GM12872 (cell line): ENCODE results near the gene TARBP2.

ENCODE experiments used
- TF ChIP-seq, protein P1 (sequence below): IDR thresholded peaks from 3 replicates; pipeline ENCODE4 v1.5.1; 2011; ENCODE audit warnings: low read depth, mild to moderate bottlenecking, low read length, moderate library complexity; ENCODE audit not compliant: insufficient read depth

TARBP2 gene

DNA sequence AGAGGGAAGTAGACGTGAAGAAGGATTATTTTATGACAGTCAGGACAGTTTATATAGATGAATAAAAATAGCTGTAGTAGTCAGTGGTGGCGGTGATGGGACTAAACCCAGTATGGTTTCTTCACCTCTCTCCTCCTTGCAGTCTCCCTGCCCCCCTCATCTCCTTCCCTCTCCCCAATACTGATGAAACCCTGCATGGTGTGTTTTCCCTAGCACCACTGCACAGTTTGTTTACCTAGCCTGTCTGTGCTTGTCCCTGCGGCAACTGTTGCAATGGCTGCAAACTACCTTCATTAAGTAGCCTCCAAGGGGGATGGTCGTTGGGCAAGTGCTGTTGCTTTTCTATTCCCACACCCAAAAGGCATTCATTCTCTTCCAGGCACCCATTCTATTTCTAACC, 34.4 kb upstream of the TARBP2 start:
- TF ChIP-seq, protein P1, sequence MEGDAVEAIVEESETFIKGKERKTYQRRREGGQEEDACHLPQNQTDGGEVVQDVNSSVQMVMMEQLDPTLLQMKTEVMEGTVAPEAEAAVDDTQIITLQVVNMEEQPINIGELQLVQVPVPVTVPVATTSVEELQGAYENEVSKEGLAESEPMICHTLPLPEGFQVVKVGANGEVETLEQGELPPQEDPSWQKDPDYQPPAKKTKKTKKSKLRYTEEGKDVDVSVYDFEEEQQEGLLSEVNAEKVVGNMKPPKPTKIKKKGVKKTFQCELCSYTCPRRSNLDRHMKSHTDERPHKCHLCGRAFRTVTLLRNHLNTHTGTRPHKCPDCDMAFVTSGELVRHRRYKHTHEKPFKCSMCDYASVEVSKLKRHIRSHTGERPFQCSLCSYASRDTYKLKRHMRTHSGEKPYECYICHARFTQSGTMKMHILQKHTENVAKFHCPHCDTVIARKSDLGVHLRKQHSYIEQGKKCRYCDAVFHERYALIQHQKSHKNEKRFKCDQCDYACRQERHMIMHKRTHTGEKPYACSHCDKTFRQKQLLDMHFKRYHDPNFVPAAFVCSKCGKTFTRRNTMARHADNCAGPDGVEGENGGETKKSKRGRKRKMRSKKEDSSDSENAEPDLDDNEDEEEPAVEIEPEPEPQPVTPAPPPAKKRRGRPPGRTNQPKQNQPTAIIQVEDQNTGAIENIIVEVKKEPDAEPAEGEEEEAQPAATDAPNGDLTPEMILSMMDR: no peak

DNA sequence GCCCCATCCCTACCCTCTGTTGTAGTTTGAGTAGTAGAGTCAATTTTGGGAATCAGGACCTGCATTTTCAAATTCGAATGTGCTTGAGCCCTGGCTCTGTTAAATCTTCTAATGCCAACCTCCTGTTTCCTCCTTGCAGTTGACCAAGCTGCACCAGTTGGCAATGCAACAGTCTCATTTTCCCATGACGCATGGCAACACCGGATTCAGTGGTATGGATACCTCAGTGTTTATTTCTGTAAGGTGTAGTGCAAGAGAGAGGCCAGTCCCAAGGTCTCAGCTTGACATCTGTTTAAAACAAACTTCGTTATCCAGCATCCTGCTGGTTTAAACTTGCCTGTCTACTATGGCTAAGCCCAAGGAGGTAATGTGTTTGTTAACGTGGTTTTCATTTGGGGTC, 34.0 kb upstream of the TARBP2 start:
- TF ChIP-seq, protein P1: no peak

DNA sequence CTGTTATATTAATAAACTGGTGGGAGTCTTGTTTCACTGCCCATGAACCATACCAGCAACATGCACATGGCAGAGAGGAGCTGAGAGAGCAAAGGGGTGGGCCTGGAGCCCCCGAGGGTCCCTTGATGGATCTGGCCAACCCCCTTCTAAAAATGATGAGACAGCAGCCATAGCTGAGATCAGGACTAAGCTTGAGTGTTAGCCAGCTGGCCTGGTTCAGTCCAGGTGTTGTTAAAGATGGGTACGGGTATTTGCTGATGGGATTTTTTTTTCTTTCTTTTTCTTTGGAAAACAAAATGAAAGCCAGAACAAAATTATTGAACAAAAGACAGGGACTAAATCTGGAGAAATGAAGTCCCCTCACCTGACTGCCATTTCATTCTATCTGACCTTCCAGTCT, 33.2 kb upstream of the TARBP2 start:
- TF ChIP-seq, protein P1: no peak

DNA sequence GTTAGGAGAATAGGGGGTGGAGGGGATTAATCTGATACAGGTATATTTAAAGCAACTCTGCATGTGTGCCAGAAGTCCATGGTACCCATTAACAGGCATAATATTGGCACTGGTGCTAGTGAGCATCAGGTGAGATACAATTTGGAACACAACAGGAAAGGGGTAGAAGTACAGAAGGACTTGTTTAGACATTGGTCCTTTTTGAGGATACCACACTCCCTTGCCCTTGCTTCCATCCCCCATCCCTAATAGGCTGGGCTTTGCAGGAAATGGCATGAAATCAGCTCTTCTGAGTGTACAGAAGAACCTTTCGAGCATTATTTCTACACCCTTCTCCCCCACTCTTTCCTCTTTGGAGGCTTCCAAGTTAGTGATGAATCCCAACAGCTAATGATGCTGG, 32.8 kb upstream of the TARBP2 start:
- TF ChIP-seq, protein P1: no peak

DNA sequence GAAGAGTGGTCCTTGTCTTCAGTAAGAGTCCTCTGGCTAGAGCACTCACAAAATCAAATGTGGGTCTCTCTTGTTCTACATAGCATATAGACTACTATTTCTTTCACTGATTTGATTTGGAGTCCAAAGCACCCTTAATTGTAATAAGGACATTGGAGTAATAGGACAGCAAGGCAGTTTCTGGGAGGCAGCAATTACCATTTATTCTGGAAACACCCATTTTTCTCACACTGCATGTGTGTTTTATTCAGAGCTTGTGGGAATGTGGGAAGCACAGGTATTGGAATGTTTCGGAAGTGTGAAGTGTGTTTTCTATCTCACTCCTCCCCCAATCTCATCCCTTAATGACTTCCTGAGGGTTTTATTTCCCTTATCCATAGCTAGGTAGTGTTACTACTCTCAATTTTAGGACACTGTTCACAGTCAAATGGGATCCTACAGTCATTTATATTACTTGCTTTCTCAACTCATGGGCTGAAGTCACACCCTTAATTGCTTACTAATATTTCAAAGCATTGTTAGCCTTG, 29.0 kb upstream of the TARBP2 start:
- TF ChIP-seq, protein P1: no peak

DNA sequence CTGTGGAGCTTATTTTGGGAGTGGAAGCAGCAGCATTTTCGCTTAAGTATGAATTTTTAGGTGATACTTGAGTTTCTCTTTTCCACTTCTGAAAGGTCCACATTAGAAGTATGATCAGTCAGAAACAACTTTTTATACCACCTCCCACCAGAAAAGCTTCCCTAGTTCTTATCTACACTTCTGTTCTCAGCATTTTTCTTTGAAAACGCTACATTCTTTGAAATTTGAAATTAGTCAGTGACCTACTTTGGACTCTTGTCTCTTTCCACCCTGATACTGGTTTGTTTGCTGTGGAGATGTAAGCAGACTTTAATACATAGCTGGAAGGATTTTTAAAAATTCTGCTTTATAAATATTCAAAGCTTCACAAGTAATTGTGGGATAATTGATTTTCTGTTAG, 27.0 kb upstream of the TARBP2 start:
- TF ChIP-seq, protein P1: no peak

DNA sequence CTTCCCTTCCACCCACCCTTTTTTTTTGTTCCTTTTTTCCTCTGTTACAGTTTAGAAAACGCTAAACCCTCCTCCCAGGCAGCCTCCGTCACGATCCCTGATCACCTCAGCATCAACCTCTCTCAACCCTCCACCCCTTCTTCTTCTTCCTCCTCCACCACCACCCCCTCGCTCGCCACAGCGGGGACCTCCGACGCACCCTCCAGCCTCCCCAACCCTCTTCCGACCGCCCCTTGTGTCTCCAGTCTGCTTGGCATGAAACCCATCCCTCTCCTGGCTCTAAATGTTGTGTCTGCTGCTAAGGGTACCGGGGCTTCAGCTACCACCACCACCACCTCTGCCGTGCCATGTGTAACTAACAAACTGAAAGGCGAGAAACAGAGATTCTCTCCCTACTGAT, 26.3 kb upstream of the TARBP2 start:
- TF ChIP-seq, protein P1: no peak
